Hematopoietic multipotent progenitor cell treated with erythropoietin and hydrocortisone succinate and interleukin-3 and kit ligand, for 6 days (in vitro differentiated cells): ENCODE results near the gene UPK2.

Experiments used
- DNase-seq: peaks from one replicate; pipeline ENCODE4 v3.0.0-alpha.2; 2015

UPK2 gene

DNA sequence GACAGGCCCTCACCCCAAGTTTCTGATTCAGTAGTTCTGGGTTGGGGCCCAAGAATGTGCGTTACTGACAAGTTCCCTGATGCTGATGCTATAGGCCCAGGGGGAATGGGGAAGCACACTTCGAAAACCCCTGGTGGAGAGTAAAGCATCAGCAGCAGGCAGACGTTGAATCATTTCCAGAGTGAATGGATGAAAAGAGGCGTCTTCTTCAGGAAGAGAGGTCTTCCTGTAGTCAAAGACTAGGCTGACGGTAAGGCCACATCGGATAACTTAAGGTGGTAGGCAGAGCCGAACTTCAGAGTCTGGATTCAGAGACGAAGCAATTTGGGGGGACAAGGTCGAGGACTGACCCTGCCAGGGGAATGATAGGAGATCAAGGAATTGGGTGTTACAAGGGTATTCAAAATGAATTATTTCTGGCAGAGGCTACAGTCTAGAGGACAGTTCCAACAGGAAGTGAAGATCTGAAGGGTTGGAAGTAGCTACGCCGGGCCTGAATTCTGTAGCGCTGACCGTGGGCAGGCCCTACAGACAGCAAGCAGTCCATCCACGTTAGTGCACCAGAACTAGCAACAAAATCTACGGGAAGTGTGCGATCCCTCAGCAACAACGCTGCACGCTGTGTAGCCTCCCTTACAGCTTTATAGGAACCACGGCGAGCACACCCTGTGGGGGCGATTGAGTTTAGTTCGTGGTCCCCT, 41.0 kb downstream of the UPK2 start:
- peak; percentile 81 for DNase-seq

DNA sequence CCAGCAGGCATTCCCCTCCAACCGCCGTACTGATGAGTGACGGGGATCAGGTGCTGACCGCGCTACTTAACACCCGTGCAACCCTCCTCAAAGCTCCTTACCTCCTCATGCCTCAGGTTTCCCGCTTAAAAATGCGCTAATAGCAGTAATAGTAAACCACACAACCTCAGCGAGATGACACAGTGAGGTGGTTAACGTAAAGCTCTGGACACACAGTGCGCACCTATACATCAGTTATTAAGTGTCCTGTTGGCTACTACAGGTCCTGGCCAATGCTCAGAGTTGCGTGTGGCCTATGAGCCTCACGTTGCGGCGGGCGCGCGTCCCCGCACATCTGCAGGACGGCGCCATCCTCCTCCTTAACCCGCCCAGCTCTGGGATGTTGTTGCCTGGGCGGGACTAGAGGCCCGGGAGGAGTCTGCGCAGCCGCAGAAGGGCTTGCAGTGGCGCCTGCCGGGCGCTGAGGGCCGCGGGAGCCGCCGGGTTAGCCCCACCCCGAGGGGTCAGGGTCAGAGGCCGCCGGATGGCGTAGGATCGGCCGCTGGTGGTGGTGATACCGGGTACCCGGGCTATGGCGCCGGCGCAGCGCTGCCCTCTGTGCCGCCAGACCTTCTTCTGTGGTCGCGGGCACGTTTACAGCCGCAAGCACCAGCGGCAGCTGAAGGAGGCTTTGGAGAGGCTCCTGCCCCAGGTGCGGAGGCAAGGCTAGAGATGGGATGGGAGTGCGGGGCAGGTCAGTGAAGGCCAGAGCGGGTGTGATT, 41.7 kb downstream of the UPK2 start, which contains the start of gene CENATAC:
TSS of gene CENATAC (plus strand) at position 512 of the 761 bp plus-strand sequence. CDS start at position 572, 60 bp downstream.
- DNase-seq: peak; percentile 97

DNA sequence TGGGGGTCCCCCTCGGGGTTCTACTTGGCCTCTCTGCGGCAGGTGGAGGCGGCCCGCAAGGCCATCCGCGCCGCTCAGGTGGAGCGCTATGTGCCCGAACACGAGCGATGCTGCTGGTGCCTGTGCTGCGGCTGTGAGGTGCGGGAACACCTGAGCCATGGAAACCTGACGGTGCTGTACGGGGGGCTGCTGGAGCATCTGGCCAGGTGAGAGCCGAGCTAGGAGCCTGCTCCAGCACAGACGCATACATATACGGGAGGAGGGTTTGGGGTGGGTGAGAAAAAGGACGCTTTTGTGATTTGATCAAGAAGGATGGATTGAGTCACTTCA, 42.3 kb downstream of the UPK2 start:
- DNase-seq: no peak

DNA sequence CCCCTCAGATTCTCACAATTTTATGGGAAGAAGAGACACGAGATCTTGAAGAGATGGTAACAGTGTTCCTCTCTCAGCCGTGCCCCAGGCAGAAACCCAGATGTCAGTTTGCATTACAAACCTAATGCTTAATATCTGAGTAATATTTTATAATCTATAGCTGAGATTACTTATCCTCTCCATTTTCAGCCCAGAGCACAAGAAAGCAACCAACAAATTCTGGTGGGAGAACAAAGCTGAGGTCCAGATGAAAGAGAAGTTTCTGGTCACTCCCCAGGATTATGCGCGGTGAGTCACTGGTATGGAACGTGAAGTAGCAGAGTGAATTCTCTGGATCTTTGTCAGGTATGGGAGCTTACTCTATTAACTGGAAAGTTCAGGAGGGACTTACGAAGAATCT, 42.7 kb downstream of the UPK2 start:
- DNase-seq: no peak

DNA sequence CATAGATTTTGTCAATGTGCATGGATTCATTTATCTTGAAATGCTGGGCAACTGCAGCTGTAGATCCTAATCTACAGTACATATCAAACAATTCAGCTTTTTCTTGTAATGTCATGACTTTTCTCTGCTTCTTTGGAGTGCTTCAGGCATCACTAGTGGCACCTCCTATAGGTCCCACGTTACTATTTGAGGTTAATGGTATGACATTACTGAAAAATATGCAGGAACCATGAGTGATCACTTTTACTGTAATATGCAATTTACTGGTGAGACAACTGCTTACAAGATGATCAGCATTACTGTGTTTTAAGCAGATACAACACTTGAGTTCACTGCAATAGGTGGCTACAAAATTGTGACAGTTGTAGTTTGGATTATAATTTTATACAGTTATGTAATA, 44.8 kb downstream of the UPK2 start:
- DNase-seq: no peak

DNA sequence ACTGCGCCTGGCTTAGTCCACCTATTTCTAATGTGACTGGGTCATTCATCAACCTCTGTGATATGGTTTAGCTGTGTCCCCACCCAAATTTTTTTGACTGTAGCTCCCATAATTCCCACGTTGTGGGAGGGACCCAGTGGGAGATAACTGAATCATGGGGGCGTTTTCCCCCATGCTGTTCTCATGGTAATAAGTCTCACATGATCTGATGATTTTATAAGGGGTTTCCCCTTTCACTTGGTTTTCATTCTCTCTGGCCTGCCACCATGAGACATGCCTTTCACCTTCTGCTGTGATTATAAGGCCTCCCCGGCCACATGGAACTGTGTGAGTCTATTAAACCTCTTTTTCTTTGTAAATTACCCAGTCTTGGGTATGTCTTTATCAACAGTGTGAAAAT, 50.6 kb downstream of the UPK2 start:
- DNase-seq: no peak
